ENCODE results near the gene SMG5. TPM values are rescaled to one million over a fixed set of nuclear protein-coding genes. Genes with fewer than 3 reads are reported as not detected.

The SMG5 gene
- total RNA-seq, 2 donors from 2014 or later: 65.2 to 107 TPM

DNA sequence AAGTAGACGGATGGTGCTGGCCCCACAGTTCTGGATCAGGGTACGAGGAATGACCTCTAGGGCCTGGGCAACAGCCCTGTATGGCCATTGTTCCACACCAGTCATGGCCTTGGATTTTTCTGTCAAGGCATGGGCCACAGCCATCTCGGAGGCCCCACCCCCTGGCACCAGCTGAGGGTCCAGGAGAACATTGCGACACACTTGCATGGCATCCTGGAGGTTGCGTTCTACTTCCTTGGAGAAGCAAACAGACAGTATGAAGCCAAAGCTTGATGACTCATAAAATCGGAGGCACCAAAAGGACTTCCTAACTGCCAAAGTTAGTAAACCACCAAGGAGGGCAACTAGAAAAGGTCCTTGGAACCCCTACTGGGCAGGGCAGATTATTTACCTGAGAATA, 28.3 kb upstream of the SMG5 start:
- no peaks in the 10 kb centered on the region for H3K27me3 ChIP-seq
- no peak overlapping the region for H3K9ac ChIP-seq (ENCODE audit: low read depth in 2 of 2, low read length in 2 of 2)
- DNase-seq: no peak
- TF ChIP-seq, protein P1, sequence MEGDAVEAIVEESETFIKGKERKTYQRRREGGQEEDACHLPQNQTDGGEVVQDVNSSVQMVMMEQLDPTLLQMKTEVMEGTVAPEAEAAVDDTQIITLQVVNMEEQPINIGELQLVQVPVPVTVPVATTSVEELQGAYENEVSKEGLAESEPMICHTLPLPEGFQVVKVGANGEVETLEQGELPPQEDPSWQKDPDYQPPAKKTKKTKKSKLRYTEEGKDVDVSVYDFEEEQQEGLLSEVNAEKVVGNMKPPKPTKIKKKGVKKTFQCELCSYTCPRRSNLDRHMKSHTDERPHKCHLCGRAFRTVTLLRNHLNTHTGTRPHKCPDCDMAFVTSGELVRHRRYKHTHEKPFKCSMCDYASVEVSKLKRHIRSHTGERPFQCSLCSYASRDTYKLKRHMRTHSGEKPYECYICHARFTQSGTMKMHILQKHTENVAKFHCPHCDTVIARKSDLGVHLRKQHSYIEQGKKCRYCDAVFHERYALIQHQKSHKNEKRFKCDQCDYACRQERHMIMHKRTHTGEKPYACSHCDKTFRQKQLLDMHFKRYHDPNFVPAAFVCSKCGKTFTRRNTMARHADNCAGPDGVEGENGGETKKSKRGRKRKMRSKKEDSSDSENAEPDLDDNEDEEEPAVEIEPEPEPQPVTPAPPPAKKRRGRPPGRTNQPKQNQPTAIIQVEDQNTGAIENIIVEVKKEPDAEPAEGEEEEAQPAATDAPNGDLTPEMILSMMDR (IDR thresholded peaks at IDR 0.05): no peak
- peaks cover 18% of the 10 kb centered on the region for H3K36me3 ChIP-seq
- no peaks in the 10 kb centered on the region for H3K9me3 ChIP-seq
- H3K4me3 ChIP-seq: no peak overlapping the region
- H3K4me1 ChIP-seq: no peaks in the 10 kb centered on the region
- no peak overlapping the region for H3K27ac ChIP-seq
- intact Hi-C loops (cut with DNase I): no loop called here

DNA sequence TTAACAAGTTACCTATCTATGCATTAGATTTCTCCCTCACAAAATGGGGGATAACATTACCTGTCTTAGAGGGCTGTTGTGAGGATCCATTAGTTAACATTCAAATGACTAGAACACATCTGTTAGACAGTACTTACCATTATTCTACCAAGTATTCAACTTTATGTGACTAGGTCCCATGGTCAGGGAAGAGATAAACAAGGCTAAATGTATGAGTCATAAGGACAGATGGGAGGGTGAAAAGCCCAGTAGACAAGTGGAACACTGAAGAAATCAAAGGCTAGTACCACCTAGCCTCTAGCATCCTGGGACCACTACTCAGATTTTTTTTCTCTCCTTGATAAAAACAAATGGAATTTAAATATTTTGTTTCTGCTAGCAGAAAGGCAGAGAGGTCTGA, 25.5 kb upstream of the SMG5 start:
- no peak overlapping the region for H3K9ac ChIP-seq (ENCODE audit: low read depth in 2 of 2, low read length in 2 of 2)
- H3K36me3 ChIP-seq: peaks cover 18% of the 10 kb centered on the region

DNA sequence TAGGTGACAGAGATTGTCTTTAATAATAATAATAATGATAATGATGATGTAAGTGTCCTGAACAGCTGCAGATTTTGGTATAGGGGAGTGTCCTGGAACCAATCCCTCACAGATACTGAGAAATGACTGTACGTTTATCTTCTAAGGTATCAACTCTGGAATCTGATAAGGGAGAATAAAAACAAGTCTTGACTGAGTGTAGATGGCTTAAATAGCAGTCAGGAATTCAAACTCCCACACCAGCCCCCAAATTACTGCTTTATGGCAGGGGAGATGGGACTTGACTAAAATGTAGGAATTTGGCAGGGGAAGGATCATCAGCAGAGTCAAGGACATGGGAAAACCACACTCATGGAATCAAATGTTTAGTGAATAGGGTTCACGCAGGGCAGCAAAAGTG, 22.6 kb upstream of the SMG5 start:
- H3K27ac ChIP-seq: no peak overlapping the region
- H3K9me3 ChIP-seq: no peaks in the 10 kb centered on the region
- no peak overlapping the region for H3K4me3 ChIP-seq
- TF ChIP-seq, protein P1 (IDR thresholded peaks at IDR 0.05): no peak
- DNase-seq: no peak
- no peaks in the 10 kb centered on the region for H3K4me1 ChIP-seq
- H3K9ac ChIP-seq (ENCODE audit: low read depth in 2 of 2, low read length in 2 of 2): no peak overlapping the region
- H3K36me3 ChIP-seq: peaks cover 5% of the 10 kb centered on the region
- no peaks in the 10 kb centered on the region for H3K27me3 ChIP-seq
- intact Hi-C loops (cut with DNase I): no loop called here

More for the DNA sequence above, 25.5 kb upstream of the SMG5 start:
- Histone ChIP-seq H3K9me3 (no peaks in the 10 kb centered on the region), H3K27ac (no peak overlapping the region), H3K4me1 (no peaks in the 10 kb centered on the region), H3K27me3 (no peaks in the 10 kb centered on the region), H3K4me3 (no peak overlapping the region)
- intact Hi-C loops (cut with DNase I): no loop called here
- TF ChIP-seq, protein P1 (IDR thresholded peaks at IDR 0.05): no peak
- no peak for DNase-seq

DNA sequence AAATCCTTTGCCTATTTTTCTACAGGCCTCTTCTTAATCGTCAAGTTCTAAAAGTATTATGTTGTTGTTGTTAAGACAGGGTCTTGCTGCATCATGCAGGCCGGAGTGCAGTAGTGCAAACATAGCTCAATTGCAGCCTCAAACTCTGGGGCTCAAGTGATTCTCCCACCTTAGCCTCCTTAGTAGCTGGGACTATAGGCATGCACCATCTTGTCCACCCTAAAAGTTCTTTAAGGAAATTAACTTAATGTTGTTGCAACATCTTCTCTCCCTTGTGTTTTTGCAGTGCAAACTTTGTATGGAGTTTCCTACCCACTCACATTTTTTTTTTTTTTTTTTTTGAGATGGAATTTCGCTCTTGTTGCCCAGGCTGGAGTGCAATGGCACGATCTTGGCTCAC, 20.6 kb upstream of the SMG5 start:
- no peak overlapping the region for H3K4me3 ChIP-seq
- no peaks in the 10 kb centered on the region for H3K36me3 ChIP-seq
- no peaks in the 10 kb centered on the region for H3K9me3 ChIP-seq
- no peak overlapping the region for H3K27ac ChIP-seq
- no peak for DNase-seq
- no peak overlapping the region for H3K9ac ChIP-seq (ENCODE audit: low read depth in 2 of 2, low read length in 2 of 2)
- TF ChIP-seq, protein P1 (IDR thresholded peaks at IDR 0.05): no peak
- H3K27me3 ChIP-seq: no peaks in the 10 kb centered on the region
- no peaks in the 10 kb centered on the region for H3K4me1 ChIP-seq
- intact Hi-C loops (cut with DNase I): no loop called here

DNA sequence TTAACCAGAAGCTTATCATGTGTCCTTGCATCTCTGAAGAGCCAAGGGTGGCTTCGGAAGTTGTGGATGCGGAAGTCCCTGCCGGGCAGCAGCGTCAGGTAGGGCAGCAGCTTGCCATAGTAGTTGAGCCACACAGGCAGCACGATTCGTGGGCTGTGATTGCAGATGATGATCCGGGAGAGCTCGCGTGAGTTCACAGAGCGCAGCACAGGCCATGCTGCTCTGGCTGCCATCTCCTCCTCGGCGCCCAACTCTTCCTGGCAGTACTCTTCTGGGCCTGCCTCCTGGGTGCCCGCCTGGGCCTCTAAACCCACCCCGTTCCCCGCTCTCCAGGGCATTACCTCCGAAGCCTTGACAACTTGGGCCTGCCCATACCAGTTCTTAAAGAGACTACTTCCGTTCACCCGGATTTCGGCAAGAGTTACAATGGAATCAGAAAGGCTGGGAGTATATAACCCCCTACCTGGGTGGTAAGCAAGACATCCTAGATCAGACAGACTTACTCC, 16.3 kb upstream of the SMG5 start, which contains the start of gene VHLL:
VHLL (minus strand) TSS at position 456 of the 506 bp plus-strand sequence; CDS start at position 338, 118 bp downstream.
- intact Hi-C loops (cut with DNase I): no loop called here
- Histone ChIP-seq H3K9ac (ENCODE audit: low read depth in 2 of 2, low read length in 2 of 2) (no peak within 1 kb of the TSS), H3K36me3 (no peaks in the 10 kb centered on the region), H3K4me3 (no peak within 1 kb of the TSS), H3K4me1 (peaks cover 5% of the 10 kb centered on the region), H3K27ac (no peak within 1 kb of the TSS), H3K9me3 (no peaks in the 10 kb centered on the region), H3K27me3 (no peaks in the 10 kb centered on the region)
- no peak for DNase-seq
- TF ChIP-seq, protein P1 (IDR thresholded peaks at IDR 0.05): no peak
